ENCODE data around the gene ZNF554.

GRCh38 chr19:2846180-2846894 lies 26.7 kb downstream of the ZNF554 start:
- TF ChIP-seq CTCF (conservative IDR thresholded peaks at IDR 0.05) (no peak), EZH2 (IDR thresholded peaks at IDR 0.05; ENCODE audit: low read depth) (no peak)

Measured in PC-9 (cell line).